Activated T-cell treated with anti-CD3 and anti-CD28 coated beads for 4 hours (primary cell): Measurements from ENCODE around the gene ASB18.
"Not testable (repeated sequence)": the region's sequence is repeated elsewhere in the genome, so short reads cannot be mapped to it uniquely, and the experiment has no call there.

Experiments used
- DNase-seq: peaks from one replicate; pipeline ENCODE4 v3.0.0-alpha.2; 2020

Gene ASB18, protein sequence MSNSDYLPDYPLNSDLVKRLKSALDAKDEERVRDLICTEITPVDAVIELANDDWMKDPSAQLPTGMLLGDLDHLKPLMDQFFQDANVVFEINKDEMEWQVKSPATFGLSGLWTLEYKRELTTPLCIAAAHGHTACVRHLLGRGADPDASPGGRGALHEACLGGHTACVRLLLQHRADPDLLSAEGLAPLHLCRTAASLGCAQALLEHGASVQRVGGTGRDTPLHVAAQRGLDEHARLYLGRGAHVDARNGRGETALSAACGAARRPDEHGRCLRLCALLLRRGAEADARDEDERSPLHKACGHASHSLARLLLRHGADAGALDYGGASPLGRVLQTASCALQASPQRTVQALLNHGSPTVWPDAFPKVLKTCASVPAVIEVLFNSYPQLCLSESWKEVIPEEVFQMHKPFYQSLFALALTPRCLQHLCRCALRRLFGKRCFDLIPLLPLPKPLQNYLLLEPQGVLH

DNA sequence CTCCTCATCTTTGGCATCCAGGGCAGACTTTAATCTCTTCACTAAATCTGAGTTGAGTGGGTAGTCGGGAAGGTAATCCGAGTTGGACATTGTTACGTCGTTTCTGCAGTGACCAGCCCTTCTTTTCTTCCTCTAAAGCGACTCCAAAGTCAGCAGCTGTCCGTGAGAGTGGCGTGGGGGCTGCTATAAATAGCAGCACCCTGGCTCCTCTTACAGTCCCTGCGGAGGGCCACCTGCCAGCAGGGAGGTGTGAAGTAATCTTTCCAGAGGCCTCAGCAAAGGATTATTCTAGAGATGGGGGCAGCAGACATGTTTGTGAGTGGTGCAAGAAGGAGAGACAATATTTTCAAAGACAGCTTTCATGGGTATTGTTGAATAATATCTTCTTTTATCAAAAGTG lies at the start of gene ASB18:
Gene ASB18, minus strand, starts transcription at position 151 of the 400 bp plus-strand sequence. Its CDS starts 61 bp downstream, at position 90.
- DNase-seq: no peak

DNA sequence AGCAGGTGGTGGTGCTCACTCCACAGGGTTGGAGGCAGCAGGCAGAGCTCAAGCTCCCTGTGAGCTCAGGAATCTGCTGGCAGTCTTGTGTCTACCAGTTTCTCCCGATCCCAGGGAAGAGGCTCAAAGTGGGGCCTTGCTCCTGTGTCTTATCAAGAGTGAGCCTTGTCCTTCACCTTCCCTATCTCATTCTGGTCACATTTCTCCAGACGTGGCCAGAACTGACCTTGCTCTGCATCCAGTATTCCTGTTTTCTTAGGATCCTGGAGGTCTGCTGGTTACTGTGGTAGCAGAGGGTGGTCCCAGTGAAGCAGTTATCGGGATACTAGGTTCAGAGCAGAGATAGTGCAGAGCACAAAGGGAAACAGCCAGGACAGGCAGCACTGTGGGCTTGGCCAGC lies 47.1 kb upstream of the ASB18 start:
- no peak for DNase-seq

DNA sequence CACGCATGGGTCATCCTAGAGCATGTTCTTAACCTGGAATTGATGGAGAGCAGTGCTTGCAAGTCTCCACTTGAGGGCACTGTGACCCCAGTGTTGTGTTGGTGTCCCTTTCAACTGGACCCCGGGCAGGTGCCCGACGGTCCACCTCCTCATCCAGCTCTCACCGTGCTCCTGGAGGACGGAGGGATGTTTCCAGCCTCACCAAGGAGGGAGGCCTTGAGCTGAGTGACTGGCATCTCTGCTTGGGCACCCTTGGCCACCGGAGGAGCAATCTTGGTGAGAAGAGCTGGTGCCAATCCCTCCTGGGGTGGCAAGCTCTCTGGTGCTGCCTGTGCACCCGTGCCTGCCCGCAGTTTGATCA lies 45.4 kb upstream of the ASB18 start:
- DNase-seq: no peak

DNA sequence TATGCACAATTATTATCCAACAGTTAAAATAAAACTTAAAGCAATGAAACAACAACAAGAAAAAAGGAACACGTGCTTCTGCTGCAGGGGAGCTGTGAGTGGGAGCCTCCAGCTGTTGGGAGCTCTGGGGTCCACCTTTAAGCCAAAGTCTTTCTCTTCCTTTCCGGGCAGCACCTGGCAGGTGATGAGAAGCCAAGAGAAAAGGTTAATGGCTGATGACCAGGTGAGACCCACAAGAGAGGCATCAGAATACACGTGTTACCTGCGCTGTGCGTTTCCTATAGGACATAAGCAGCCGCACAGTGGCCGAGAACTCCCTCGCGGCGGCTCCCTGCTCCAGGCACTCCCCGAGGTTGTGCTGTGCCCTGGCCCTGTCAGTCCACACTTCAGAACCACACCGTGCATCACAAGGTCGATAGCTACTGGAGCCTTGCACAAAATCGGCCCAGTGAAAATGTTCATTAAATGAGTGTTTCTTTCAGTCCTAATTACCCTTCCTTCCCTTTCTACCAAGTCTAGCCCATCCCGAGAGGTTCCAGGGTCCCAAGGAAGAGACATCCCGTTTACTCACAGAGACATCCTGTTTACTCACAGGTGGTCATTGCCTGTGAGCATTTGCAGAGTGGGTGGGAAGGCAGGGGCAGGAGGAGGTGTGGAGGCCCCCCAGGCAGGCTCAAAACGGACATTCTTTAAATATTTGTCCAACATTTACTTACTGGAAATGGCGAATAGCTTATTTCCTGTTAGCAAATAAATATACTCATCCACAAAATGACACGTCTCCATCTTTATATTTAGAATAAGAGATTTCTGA lies 44.9 kb upstream of the ASB18 start:
- DNase-seq: no peak

DNA sequence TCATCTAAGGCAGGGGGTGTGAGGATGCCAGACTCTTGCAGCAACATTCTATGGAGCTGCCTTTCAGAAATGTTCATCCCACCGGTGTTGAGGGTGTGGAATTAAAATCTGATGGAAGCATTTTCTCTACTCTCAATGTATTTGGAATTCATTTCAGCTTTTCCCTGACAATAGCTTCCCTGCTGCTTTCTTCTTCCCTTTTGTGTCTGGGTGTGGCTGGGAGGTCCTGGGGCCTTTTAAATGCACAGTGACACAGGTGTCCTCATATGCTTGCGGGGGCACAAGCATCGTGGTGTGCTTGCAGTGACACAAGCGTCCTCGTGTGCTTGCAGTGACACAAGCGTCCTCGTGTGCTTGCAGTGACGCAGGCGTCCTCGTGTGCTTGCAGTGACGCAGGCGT lies 43.4 kb upstream of the ASB18 start:
- no peak for DNase-seq

DNA sequence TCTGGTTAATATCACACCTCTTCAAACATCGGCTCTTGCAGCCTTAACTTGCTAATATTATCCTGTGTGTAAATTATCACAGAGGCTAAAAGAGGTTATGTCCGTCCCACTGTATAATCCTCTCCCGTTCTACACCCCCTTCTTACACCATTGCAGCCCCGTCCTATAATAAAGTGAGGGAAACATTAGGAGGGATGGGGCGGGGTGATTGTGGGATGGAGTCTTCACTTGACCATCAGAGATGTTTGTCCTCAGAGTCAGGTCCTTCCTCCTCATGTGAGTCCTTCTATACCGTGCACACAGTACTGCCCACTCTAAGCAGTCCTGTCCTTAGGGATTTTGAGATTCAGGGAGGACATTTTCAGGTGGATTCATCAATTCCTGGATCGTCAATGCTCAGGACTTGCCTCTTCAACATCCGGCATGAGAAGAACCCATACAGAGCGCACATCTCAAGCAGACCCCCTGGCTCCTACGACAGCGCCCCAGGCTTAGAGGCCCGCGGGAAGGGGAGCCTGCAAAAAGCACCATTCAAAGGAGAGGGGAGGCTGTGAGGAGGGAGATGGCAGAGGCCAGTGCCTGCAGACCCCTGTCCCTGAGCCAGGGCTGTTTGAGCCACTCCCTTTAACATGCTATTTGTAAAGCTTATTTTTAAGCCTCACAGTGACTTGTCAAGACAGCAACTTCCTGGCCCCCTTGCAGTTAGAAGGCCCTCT lies 42.8 kb upstream of the ASB18 start:
- DNase-seq: no peak

DNA sequence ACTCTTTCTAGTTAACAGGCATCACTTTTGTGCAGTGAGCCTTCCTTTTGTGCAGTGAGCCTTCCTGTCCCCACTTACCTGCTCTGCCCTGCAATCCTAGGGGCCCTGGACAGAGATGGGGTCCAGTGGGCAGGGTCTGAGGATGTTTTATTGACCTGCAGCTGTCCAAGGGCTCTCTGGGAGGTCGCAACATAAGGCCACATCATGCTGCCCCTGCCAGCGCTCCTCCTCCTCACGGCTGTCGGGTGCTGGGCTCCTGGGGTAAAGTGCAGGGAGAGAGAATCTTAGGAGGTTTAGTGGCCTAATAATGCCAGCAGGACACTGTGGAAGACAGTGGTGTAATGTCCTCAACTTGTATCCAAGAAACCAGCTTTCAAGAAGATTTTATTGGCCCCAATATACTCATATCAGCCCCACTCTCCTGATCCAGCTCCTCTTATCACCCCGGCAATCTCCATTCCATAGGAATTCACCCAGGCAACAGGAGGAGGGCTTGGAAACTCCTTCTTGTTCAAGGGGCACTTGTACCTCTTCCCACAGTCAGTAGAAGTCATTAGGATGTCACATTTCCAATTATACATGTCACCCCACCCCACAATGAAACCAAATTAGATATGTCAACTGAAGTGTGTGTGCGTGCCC lies 41.9 kb upstream of the ASB18 start:
- DNase-seq: no peak

DNA sequence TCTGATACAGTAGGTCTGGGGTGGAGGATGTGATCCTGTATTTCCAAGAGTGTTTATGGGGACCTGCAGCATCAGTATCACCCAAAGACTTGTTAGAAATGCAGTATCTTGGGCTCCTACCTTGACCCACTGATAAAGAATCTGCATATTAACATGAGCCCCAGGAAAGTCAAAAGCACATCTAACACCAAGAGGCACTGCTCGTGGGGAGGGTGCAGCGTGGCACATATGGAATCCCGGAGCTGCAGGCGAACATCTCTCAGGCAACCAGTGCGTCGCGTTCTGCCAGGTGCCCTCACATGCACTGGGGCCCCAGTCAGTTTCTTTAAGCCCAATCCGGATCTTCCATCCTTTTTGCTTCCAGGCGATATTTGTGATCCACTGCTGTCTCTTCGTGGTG lies 41.3 kb upstream of the ASB18 start:
- no peak for DNase-seq

DNA sequence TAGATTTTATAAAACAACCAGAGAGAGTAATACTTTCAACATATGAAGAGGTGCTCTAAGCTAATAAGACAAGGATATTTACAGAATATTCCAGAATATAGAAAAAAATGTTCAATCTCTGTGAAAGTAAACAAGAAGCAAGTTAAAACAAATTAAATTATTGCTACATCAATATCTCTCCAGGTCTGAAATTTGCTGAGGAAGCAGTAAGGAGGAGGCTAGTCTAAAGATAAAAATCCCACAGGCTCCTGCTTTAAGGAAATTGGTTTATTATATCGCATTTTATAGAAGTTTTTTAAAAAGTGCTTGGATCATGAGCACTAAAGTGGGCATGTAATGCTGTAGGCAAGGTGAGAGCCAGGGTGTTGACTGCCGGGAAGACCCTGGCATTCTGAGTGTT lies 39.7 kb upstream of the ASB18 start:
- DNase-seq: no peak

DNA sequence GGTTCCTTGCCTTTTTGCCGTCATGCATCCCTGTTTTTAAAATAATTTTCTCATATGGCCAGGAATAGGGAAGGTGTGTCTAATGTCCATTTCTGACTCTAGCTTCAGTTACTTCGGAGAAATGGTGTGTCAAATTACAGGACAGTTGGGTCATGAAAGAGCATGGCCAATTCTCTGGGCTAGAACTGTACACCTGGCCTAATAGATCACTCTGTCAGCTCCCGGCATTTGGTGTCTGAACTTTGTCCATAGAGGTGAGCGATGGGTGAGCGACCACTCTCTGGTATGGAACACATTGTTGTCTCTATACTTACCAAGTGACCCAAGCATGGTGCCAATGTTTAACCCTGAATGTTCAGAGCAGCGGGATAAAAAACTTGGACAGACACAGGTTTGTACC lies 38.3 kb upstream of the ASB18 start:
- DNase-seq: no peak

DNA sequence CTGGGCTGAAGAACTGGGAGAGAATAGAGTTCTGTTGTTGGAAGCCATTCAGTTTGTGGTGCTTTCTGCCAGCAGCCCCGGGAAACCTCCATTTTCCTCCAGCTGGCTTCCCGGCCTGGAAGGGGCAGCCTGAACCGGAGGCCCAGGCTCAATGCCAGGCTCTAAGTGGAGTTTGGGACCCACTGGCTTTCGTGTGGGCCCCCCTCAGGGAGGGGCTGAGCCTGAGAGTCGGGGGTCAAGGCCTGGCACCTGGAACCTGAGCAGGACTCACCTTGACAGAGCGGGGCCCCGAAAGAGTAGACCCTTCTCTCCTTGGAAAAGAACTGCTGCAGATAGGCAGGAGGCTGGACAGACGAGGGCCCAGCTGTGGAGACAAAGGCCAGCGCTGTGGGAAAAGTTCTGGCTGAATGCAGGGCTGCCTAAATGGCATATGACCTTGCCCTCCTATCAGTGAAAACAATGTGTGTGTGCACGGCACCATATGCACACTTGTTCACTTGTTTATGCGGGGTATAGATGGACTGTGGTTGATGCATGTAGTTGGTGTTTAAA lies 34.8 kb upstream of the ASB18 start:
- DNase-seq: no peak

DNA sequence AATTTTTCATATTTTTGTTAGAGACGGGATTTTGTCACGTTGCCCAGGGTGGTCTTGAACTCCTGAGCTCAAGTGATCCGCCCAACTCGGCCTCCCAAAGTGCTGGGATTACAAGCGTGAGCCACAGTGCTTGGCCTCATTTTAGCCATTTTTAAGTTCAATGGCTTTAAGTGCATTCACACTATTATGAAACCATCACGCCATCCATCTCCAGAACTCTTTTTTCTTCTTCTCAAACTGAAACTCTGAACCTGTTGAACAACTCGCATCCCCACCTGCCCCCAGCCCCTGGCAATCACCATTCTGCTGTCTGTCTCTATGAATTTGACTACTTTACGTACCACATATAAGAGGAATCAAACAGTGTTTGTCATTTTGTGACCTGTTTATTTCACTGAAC lies 31.3 kb upstream of the ASB18 start:
- no peak for DNase-seq

DNA sequence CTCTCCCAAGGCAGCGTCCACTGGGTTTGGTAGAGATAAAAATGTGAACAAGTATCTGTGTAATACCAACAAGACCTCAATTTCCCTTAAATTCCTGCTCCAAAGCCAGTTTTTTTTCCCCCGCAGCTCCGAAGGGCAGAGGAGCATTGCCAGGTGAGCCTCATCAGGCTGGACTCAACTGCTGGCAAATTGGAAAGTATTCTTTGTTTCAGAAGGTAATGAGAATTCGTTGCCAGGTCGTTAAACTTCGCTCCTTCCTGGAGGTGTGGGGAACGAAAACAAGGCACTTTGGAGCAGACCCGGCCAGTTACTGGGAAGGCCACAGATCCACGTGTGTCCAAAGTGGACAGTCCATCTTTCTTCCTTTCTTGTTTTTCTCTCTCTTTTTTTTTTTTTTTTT lies 30.4 kb upstream of the ASB18 start:
- DNase-seq: no peak

DNA sequence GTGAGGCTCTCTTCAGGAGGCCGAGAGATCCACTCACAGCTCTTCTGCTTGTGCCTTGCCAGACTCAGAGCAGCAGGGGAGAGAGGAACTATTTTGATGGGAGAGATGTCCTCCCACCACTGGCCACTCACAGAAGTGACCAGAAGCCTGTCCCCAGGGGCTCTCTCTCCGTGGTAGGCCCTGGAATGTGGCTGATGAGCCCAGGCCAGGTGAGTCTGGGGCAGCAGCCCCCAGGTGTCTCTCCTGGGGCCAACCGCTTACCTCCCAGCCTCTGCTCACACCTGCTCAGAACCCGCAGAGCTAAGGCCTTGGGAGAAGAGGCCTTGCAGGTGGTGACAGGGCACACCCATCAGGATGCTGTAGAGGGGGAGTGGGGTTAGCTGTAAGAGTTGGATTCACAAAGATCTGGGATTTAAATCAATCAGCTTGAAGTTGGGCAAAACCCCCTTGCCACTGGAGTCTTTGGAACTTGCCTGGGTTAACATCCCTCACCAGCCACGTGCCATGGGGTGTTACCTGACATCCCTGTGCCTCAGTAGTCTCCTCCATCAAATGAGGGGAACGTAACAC lies 29.1 kb upstream of the ASB18 start:
- no peak for DNase-seq

DNA sequence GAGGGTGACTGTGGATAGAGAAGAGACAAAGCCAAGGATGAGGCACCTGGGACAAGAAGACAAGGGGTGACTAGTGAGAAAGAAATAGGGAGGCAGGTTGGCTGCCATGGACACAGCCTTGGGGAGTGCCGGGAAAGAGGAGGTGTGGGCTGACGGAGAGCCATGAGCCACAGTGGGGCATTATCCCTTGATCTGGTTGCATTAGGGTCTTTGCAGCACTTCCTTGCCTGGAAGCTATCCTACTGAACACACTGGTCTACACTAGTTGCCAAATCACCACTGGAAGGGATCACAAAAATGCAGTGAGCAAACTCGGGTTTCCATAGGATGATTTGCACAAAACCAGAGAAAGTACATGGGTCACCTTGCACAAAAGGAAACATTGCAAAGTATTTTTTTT lies 27.7 kb upstream of the ASB18 start:
- no peak for DNase-seq

DNA sequence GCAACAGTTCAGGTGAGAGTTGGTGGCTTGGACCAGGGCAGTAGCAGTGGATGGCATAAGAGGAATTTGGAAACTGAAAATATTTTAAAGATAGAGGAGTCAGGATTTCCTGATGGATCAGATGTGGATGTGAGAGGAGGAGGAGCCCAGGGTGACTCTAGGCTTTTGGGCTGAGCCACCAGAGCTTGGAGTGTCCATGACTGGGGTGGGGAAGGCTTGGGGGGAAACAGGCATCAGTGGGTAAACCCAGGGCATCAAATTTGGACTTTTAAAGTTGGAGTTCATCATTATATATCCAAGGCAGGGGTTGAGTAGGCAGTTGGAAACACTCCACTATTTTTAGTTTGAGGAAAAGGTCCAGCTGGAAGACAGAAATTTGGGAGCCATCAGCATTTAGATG lies 27.3 kb upstream of the ASB18 start:
- DNase-seq: no peak

DNA sequence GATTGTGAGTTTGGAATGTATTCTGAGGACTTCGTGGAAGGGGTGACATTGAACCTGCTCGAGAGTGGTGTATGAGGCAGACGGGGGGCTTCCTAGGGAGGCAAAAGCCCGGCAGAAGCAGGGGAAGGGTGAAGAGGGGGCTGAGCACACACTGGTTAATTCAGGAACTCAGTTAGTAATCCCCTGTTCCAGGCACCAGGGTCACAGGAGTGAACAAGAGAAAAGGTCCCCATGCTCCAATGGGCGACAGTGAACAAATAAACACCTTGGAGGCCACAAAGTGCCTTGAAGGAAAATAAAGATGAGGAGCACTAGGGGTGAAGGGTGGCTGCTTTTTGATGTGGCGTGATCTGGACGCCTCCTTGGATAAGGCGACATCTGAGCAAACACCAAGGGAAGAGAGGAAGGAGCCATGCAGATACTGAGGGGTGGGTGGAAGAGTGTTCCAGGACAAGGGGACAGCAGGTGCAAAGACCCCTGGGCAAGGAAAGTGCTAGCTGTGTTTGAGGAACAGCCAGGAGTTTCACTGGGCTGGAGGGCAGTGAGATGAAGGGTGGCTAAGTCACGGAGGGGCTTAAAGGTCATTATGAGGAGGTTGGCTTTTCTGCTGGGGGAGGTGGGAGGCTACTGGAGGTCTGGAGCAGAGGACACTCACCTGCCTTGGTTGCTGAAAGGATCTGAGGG lies 26.7 kb upstream of the ASB18 start:
- DNase-seq: no peak

DNA sequence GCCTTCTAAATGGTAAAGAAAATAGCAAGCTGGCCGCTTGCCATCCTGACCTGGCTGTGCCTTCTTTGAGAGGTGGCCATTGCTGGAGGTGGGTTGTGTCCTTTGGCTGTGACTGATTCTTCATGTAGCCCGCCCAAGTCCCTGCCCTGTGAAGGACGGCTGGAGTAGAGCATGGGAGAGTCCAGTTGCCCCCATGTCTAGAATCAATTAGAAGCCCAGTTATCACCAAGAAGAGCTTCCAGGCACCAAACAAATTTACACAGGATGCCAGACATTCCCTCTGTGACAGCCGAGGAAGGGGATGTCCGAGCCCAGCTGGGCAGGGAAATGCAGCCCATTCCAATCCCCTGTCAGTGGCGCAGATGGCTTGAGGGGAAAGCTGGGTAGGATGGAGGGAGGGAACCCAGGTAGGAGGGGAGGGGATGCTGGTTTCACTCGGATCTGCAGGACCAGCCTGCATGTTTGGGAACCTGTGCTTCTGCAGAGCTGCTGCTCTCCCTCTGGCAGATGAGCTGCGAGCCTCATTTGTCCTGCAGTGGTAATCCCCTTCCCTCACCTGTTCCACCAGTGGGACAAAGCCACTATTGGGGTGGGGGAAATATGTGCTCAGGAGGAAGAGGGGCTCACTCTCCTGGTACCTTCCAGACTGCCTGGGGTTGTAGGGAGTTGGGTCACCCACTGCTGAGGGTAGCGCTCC lies 25.7 kb upstream of the ASB18 start:
- no peak for DNase-seq

DNA sequence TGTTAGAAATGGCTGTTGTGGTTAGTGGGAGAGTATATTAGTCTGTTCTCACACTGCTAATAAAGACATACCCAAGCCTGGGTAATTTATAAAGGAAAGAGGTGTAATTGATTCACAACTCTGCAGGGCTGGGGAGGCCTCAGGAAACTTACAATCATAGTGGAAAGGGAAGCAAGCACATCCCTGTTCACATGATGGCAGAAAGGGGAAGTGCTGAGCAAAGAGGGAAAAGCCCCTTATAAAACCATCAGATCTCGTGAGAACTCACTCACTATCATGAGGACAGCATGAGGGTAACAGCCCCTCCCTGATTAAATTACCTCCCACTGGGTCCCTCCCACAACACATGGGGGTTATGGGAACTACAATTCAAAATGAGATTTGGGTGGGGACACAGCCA lies 24.2 kb upstream of the ASB18 start:
- DNase-seq: not testable (repeated sequence)

DNA sequence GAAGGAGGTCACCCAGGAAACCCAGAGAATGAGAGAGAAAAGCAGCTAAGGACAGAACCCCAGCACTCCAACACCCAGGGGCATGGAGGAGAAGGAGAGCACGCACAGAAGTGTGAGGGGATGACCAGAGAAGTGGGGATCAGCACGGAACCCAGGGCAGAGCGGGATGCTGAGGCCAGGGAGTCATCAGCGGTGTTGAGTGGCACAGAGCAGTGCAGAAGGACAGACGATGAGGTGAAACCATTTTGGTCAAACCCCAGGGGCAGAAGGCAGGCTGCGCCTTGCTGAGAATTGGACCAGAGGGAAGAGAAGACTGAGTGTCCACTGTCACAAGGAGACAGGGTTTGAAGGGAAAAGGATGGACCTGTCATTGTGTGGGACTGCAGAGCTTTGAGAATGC lies 23.4 kb upstream of the ASB18 start:
- no peak for DNase-seq

DNA sequence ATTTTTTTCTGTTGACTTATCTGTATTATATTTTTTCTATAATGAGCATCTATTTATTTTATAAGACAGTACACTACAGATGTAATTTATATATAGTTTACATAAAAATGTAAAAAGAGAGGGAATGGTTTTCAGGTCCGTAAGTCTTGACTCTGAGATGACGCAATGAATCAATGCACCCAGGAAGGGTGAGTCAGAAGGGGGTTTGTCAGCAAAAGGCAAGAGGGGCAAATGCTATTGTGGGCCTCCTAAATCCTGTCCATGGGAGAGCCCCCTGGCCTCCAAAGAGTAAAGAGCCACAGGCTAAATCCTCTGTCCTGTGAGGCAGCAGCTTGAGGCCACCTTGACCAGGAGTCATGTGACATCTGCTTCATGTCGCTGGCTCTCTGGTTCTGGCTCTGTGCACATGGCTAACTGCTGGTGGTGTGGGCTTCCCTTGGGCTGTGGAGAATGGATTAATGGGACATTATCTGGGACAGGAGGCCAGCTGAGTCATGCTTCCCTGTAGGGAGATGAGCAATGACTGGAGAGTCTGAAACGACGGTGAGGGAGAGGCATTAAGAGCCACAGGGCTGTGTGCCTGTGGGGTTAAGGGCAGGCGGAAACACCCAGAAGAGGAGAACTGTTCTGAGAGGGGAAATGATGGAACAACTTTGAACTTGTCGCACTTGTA lies 22.8 kb upstream of the ASB18 start:
- DNase-seq: no peak
